ENCODE results near the gene OSBPL1A. TPM values are rescaled to one million over a fixed set of nuclear protein-coding genes. Genes with fewer than 3 reads are reported as not detected.

The OSBPL1A gene
- total RNA-seq, 1 donor from 2014 or later, result 16.4 TPM

DNA sequence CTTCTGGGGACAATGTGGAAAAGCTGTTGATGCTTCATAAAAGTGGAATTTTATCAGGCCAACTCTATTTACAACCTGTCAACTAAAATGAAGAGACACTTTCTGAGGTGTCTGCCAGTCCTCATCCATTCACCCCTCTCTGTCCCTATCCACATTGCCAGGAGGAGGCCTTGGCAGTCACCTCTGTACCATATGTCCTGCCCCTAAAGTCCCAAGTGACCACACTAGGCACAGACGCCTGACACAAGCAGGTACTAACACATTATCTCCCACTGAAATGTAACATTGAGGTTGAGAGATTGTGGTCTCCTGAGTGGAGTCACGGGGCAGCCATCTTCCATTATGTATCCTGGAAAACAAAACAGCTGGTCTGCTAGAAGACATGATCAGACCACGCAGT is 71.4 kb downstream of the OSBPL1A start:
- Mint-ChIP-seq H3K4me1 (ENCODE audit: unreplicated experiment) (no peaks in the 10 kb centered on the region), H3K9me3 (ENCODE audit: unreplicated experiment) (no peaks in the 10 kb centered on the region), H3K27me3 (ENCODE audit: unreplicated experiment) (no peaks in the 10 kb centered on the region), H3K36me3 (ENCODE audit: low read depth, unreplicated experiment) (no peaks in the 10 kb centered on the region), H3K4me3 (ENCODE audit: unreplicated experiment) (no peak overlapping the region), H3K27ac (ENCODE audit: unreplicated experiment) (no peak overlapping the region)
- no peak for DNase-seq (ENCODE audit: low spot score)
- TF ChIP-seq, protein P1, sequence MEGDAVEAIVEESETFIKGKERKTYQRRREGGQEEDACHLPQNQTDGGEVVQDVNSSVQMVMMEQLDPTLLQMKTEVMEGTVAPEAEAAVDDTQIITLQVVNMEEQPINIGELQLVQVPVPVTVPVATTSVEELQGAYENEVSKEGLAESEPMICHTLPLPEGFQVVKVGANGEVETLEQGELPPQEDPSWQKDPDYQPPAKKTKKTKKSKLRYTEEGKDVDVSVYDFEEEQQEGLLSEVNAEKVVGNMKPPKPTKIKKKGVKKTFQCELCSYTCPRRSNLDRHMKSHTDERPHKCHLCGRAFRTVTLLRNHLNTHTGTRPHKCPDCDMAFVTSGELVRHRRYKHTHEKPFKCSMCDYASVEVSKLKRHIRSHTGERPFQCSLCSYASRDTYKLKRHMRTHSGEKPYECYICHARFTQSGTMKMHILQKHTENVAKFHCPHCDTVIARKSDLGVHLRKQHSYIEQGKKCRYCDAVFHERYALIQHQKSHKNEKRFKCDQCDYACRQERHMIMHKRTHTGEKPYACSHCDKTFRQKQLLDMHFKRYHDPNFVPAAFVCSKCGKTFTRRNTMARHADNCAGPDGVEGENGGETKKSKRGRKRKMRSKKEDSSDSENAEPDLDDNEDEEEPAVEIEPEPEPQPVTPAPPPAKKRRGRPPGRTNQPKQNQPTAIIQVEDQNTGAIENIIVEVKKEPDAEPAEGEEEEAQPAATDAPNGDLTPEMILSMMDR (IDR thresholded peaks at IDR 0.05; ENCODE audit: unreplicated experiment), result no peak

DNA sequence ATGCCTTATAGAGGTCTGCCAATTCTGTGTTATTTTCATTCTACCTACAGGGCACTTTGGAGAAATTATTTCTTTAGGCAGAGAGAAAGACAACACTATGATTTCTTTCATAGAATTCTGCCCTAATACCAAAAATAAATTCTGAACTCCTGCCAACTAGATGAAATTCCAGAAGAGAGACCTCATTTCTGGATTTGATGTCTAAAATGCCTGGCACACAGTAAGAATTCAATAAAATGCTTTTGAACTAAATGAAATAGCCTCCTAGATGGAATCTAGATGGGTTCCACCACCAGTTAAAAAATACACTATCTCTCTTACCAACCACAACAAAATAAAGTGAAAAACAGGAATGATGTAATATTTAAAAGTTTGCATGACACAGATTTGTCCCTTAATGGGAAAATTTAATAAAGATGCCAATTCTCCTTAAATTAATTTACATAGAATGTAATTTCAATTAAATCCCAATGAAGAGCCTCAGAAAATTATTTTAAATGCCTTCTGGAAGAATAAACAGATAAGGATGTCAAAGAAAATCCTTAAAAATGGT is 75.0 kb downstream of the OSBPL1A start:
- Mint-ChIP-seq H3K9me3 (ENCODE audit: unreplicated experiment) (no peaks in the 10 kb centered on the region), H3K4me3 (ENCODE audit: unreplicated experiment) (no peak overlapping the region), H3K4me1 (ENCODE audit: unreplicated experiment) (no peaks in the 10 kb centered on the region)

DNA sequence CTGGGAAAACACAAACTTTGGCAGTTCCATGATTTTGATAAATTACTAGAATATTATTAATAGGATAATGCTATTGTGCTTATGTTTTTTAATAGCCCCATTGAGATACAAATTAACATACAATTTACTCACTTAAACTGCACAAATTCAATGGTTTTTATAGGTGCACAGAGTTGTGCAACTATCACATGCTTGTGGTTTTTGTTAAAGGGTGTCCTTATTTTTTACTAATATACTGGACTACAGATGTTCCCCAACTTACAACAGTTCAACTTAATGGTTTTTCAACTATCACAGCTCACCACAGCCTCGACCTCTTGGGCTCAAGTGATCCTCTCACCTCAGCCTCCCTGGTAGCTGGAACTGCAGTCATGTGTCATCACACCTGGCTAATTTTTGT is 76.6 kb downstream of the OSBPL1A start:
- Mint-ChIP-seq H3K27me3 (ENCODE audit: unreplicated experiment) (no peaks in the 10 kb centered on the region), H3K4me3 (ENCODE audit: unreplicated experiment) (no peak overlapping the region), H3K4me1 (ENCODE audit: unreplicated experiment) (no peaks in the 10 kb centered on the region), H3K9me3 (ENCODE audit: unreplicated experiment) (no peaks in the 10 kb centered on the region), H3K27ac (ENCODE audit: unreplicated experiment) (no peak overlapping the region), H3K36me3 (ENCODE audit: low read depth, unreplicated experiment) (no peaks in the 10 kb centered on the region)
- no peak for DNase-seq (ENCODE audit: low spot score)
- TF ChIP-seq, protein P1 (IDR thresholded peaks at IDR 0.05; ENCODE audit: unreplicated experiment), result no peak

More for the DNA sequence above, 75.0 kb downstream of the OSBPL1A start:
- no peak for DNase-seq (ENCODE audit: low spot score)
- Mint-ChIP-seq H3K27me3 (ENCODE audit: unreplicated experiment) (no peaks in the 10 kb centered on the region), H3K36me3 (ENCODE audit: low read depth, unreplicated experiment) (no peaks in the 10 kb centered on the region), H3K27ac (ENCODE audit: unreplicated experiment) (no peak overlapping the region)
- TF ChIP-seq, protein P1 (IDR thresholded peaks at IDR 0.05; ENCODE audit: unreplicated experiment), result no peak

DNA sequence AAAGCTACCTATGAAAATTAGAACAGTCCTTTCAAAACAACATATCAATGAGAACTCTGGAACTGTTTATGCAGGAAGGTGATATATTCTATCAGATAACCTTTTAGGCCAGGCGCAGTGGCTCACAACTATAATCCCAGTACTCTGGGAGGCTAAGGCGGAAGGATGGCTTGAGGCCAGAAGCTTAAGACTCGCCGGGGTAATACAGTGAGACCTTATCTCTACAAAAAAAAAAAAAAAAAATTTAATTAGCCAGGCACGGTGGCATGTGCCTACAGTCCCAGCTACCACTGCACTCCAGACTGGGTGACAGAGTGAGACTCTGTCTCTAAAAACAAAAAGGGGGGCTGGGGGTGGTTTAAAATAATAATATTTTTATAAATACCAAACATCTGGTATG is 77.9 kb downstream of the OSBPL1A start:
- H3K4me1 Mint-ChIP-seq (ENCODE audit: unreplicated experiment), result no peaks in the 10 kb centered on the region
- no peak overlapping the region for H3K4me3 Mint-ChIP-seq (ENCODE audit: unreplicated experiment)
- DNase-seq (ENCODE audit: low spot score), result no peak
- TF ChIP-seq, protein P1 (IDR thresholded peaks at IDR 0.05; ENCODE audit: unreplicated experiment), result no peak
- no peaks in the 10 kb centered on the region for H3K27me3 Mint-ChIP-seq (ENCODE audit: unreplicated experiment)
- no peaks in the 10 kb centered on the region for H3K36me3 Mint-ChIP-seq (ENCODE audit: low read depth, unreplicated experiment)
- H3K27ac Mint-ChIP-seq (ENCODE audit: unreplicated experiment), result no peak overlapping the region
- H3K9me3 Mint-ChIP-seq (ENCODE audit: unreplicated experiment), result no peaks in the 10 kb centered on the region

DNA sequence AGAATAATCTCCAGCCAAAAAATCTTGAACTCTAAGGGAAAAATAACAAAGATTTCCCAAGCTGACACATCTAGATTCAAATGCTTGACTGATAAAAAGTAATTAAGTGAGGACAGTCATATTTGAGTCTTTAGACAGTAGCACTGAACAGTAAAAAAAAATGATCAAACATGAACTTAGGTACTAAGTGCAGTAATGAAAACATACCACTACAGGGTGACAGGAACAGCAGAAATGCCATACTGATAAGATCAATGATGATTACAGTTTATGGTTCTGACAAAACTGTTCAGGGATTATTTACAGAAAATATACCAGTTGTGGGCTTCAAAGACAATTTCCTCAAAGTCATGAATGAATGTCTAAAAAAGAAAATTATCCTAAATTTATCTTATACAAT is 80.3 kb downstream of the OSBPL1A start:
- TF ChIP-seq, protein P1 (IDR thresholded peaks at IDR 0.05; ENCODE audit: unreplicated experiment), result no peak
- no peak for DNase-seq (ENCODE audit: low spot score)
- H3K9me3 Mint-ChIP-seq (ENCODE audit: unreplicated experiment), result no peaks in the 10 kb centered on the region

More for the DNA sequence above, 80.3 kb downstream of the OSBPL1A start:
- Mint-ChIP-seq H3K4me3 (ENCODE audit: unreplicated experiment) (no peak overlapping the region), H3K4me1 (ENCODE audit: unreplicated experiment) (no peaks in the 10 kb centered on the region), H3K27me3 (ENCODE audit: unreplicated experiment) (no peaks in the 10 kb centered on the region), H3K27ac (ENCODE audit: unreplicated experiment) (no peak overlapping the region), H3K36me3 (ENCODE audit: low read depth, unreplicated experiment) (no peaks in the 10 kb centered on the region)

All from endothelial cell (in vitro differentiated cells).